H9 (cell line): ENCODE results near the gene AGK. TPM values are rescaled to one million over a fixed set of nuclear protein-coding genes. Genes with fewer than 3 reads are reported as not detected.

Experiments used
- DNase-seq: peaks from one replicate; pipeline ENCODE4 v3.0.0-alpha.2; 2017
- H2AFZ ChIP-seq: one replicate; pipeline ENCODE4 v1.6.1; 2013; ENCODE audit warnings: mild to moderate bottlenecking, low read length, control low read depth, moderate library complexity
- H2AK5ac ChIP-seq: 2 replicates; pipeline ENCODE4 v1.6.1; 2013; ENCODE audit warnings: low read length, control low read depth, mixed read lengths; ENCODE audit not compliant: insufficient read length
- H2BK120ac ChIP-seq: one replicate; pipeline ENCODE4 v1.6.1; 2013; ENCODE audit warnings: low read depth, mild to moderate bottlenecking, low read length, control low read depth, inconsistent platforms; ENCODE audit not compliant: poor library complexity, severe bottlenecking
- H2BK12ac ChIP-seq: 2 replicates; pipeline ENCODE4 v1.6.1; 2013; ENCODE audit warnings: low read length, control low read depth, mixed read lengths, low read depth; ENCODE audit not compliant: insufficient read length
- H2BK15ac ChIP-seq: 2 replicates; pipeline ENCODE4 v1.6.1; 2013; ENCODE audit warnings: low read depth, low read length, control low read depth
- H2BK20ac ChIP-seq: one replicate; pipeline ENCODE4 v1.6.1; 2013; ENCODE audit warnings: low read depth, mild to moderate bottlenecking, low read length, control low read depth, inconsistent platforms; ENCODE audit not compliant: poor library complexity, severe bottlenecking
- H2BK5ac ChIP-seq: 2 replicates; pipeline ENCODE4 v1.6.1; 2013; ENCODE audit warnings: low read length, control low read depth, mixed read lengths; ENCODE audit not compliant: insufficient read length
- H3K14ac ChIP-seq: 2 replicates; pipeline ENCODE4 v1.6.1; 2013; ENCODE audit warnings: low read length, control low read depth; ENCODE audit not compliant: insufficient read depth
- H3K18ac ChIP-seq: 2 replicates; pipeline ENCODE4 v1.6.1; 2013; ENCODE audit warnings: low read depth, mild to moderate bottlenecking, mixed read lengths, low read length, control low read depth; ENCODE audit not compliant: insufficient read length
- H3K23ac ChIP-seq: 2 replicates; pipeline ENCODE4 v1.6.1; 2013; ENCODE audit warnings: low read length, control low read depth, mixed read lengths, low read depth; ENCODE audit not compliant: insufficient read length
- H3K23me2 ChIP-seq: 2 replicates; pipeline ENCODE4 v1.6.1; 2013; ENCODE audit warnings: low read depth, mild to moderate bottlenecking, mixed read lengths, low read length, control low read depth; ENCODE audit not compliant: insufficient read length, poor library complexity, severe bottlenecking
- H3K27ac ChIP-seq: 2 replicates; pipeline ENCODE4 v1.5.1; 2013; ENCODE audit warnings: low read length, control low read depth, mixed read lengths, low read depth; ENCODE audit not compliant: insufficient read length
- H3K27me3 ChIP-seq: 2 replicates; pipeline ENCODE4 v1.6.1; 2013; ENCODE audit warnings: low read length, control low read depth, inconsistent platforms; ENCODE audit not compliant: insufficient read depth
- H3K4ac ChIP-seq: 2 replicates; pipeline ENCODE4 v1.6.1; 2013; ENCODE audit warnings: low read depth, mild to moderate bottlenecking, control low read depth, inconsistent platforms, low read length, moderate library complexity
- H3K4me1 ChIP-seq: 2 replicates; pipeline ENCODE4 v1.6.1; 2013; ENCODE audit warnings: low read length, control low read depth, inconsistent platforms; ENCODE audit not compliant: insufficient read depth
- H3K4me2 ChIP-seq: 2 replicates; pipeline ENCODE4 v1.6.1; 2013; ENCODE audit warnings: low read length, control low read depth, mixed read lengths; ENCODE audit not compliant: insufficient read length, insufficient read depth
- H3K56ac ChIP-seq: 2 replicates; pipeline ENCODE4 v1.6.1; 2013; ENCODE audit warnings: low read depth, mild to moderate bottlenecking, mixed read lengths, low read length, control low read depth; ENCODE audit not compliant: insufficient read length
- H3K79me1 ChIP-seq: 2 replicates; pipeline ENCODE4 v1.6.1; 2013; ENCODE audit warnings: low read depth, mild to moderate bottlenecking, moderate library complexity, low read length, control low read depth, inconsistent platforms; ENCODE audit not compliant: insufficient read depth, poor library complexity, severe bottlenecking
- H3K79me2 ChIP-seq: 2 replicates; pipeline ENCODE4 v1.6.1; 2013; ENCODE audit warnings: low read length, control low read depth, inconsistent platforms; ENCODE audit not compliant: insufficient read depth
- H3K9ac ChIP-seq: 2 replicates; pipeline ENCODE4 v1.6.1; 2013; ENCODE audit warnings: low read length, control low read depth, mixed read lengths; ENCODE audit not compliant: insufficient read length; ENCODE audit errors: extremely low read depth
- H3K9me3 ChIP-seq: one replicate; pipeline ENCODE4 v1.6.1; 2013; ENCODE audit warnings: low read depth, low read length, inconsistent platforms; ENCODE audit not compliant: control insufficient read depth
- H3T11ph ChIP-seq: one replicate; pipeline ENCODE4 v1.6.1; 2013; ENCODE audit warnings: mild to moderate bottlenecking, low read length, control low read depth, inconsistent platforms
- H4K20me1 ChIP-seq: one replicate; pipeline ENCODE4 v1.6.1; 2013; ENCODE audit not compliant: control insufficient read depth, insufficient read length, insufficient read depth
- H4K5ac ChIP-seq: 2 replicates; pipeline ENCODE4 v1.6.1; 2013; ENCODE audit warnings: low read depth, mild to moderate bottlenecking, mixed read lengths, low read length, control low read depth; ENCODE audit not compliant: insufficient read length
- H4K8ac ChIP-seq: replicated peaks from 2 replicates; pipeline ENCODE4 v1.6.1; 2013; ENCODE audit warnings: low read length, control low read depth, mixed read lengths, low read depth; ENCODE audit not compliant: insufficient read length
- H4K91ac ChIP-seq: 2 replicates; pipeline ENCODE4 v1.6.1; 2013; ENCODE audit warnings: low read depth, mild to moderate bottlenecking, moderate library complexity, mixed read lengths, low read length, control low read depth; ENCODE audit not compliant: insufficient read length
- H3K27ac Mint-ChIP-seq, 3 experiments: 2 replicates in 2 of 3; 3 replicates in 1 of 3; pipeline ENCODE4 v1.8.0; 2020 to 2021; ENCODE audit warnings: mixed read lengths in 3 of 3, mild to moderate bottlenecking in 1 of 3, moderate library complexity in 1 of 3
- H3K27me3 Mint-ChIP-seq: 2 replicates; pipeline ENCODE4 v1.8.0; 2021; ENCODE audit warnings: low read depth, mild to moderate bottlenecking, moderate library complexity, mixed read lengths
- H3K36me3 Mint-ChIP-seq, 3 experiments: 2 replicates in 2 of 3; 3 replicates in 1 of 3; pipeline ENCODE4 v1.8.0; 2020 to 2021; ENCODE audit warnings: low read depth in 3 of 3, mixed read lengths in 3 of 3; ENCODE audit not compliant: insufficient read depth in 1 of 3
- H3K4me1 Mint-ChIP-seq, 2 experiments: 2 replicates each; pipeline ENCODE4 v1.8.0; 2020; ENCODE audit warnings: mixed read lengths in 2 of 2
- H3K4me3 Mint-ChIP-seq, 2 experiments: 2 replicates in 1 of 2; 3 replicates in 1 of 2; pipeline ENCODE4 v1.8.0; 2020 to 2021; ENCODE audit warnings: mild to moderate bottlenecking in 2 of 2, mixed read lengths in 2 of 2, moderate library complexity in 1 of 2
- H3K9me3 Mint-ChIP-seq, 2 experiments: 2 replicates in 1 of 2; 3 replicates in 1 of 2; pipeline ENCODE4 v1.8.0; 2020; ENCODE audit warnings: mild to moderate bottlenecking in 2 of 2, mixed read lengths in 2 of 2, moderate library complexity in 1 of 2
- WGBS: extraction: QIAGEN DNeasy Blood & Tissue Kit; methylation state at CpG from one replicate; pipeline ENCODE4 v1.1.7; 2013; ENCODE audit warnings: missing lambda C conversion rate, low lambda C conversion rate, mixed read lengths; ENCODE audit not compliant: insufficient read length; ENCODE audit errors: extremely low coverage; 5-methylcytosine and 5-hydroxymethylcytosine counted together
- total RNA-seq: library from RNA; stranded (reverse); gene quantifications from 2 replicates; pipeline ENCODE4 v1.2.1, GENCODE V29; 2021
- TF ChIP-seq, protein P1 (sequence below): fragments of 200-600 bp; sonication (generic); conservative IDR thresholded peaks from 3 replicates; pipeline ENCODE4 v1.8.0; 2021; ENCODE audit warnings: antibody characterized with exemption, mild to moderate bottlenecking

The AGK gene
- total RNA-seq, 1 experiment from 2014 or later = 35.1 TPM

DNA sequence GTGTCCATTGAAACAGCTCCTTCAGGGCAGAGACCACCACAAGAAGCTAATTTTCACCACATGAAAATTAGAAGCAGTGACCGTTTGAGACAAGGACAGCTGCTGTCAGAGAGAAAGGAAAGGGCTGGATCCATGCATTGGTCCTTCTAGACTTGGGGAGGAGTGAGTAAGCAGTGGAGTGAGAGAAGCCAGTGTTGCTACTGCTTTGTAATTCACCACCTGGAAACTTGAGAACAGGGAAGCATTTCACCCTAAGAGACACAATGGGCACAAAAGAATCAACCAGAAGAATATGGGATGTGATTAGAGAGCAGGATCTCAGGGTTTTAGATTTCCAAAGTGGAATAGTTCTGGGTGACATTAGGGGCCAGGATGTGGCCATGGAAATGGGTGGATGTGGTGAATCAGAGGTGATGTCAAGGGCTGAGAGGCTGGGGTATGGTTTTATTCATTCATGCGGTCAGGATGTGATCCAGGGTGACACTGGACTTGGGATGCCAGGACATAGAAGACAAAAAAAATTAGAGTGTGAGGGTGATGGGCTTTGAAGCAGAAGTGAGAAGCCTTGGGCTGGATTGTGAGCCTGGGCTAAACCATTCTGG lies 89.1 kb downstream of the AGK start:
- no peak overlapping the region for H3K23ac ChIP-seq
- no peak overlapping the region for H3K4me3 Mint-ChIP-seq
- H4K91ac ChIP-seq = no peak overlapping the region
- peaks cover 4% of the 10 kb centered on the region for H3K4me1 ChIP-seq
- no peak overlapping the region for H3T11ph ChIP-seq
- H3K27ac Mint-ChIP-seq = peak overlapping the region in 2 of 3 experiments; percentile 13 to 25; a peak in 3 of 7 replicates
- no peak overlapping the region for H3K9ac ChIP-seq
- no peaks in the 10 kb centered on the region for H3K9me3 ChIP-seq
- H4K20me1 ChIP-seq = no peaks in the 10 kb centered on the region
- H3K79me2 ChIP-seq = no peaks in the 10 kb centered on the region
- no peak for DNase-seq
- H3K4me1 Mint-ChIP-seq = peaks cover 12 to 22% of the 10 kb centered on the region in 2 experiments
- no peaks in the 10 kb centered on the region for H3K27me3 Mint-ChIP-seq
- no peaks in the 10 kb centered on the region for H3K27me3 ChIP-seq
- no peak overlapping the region for H2BK15ac ChIP-seq
- no peak overlapping the region for H3K27ac ChIP-seq
- H2AK5ac ChIP-seq = no peak overlapping the region
- no peak overlapping the region for H3K18ac ChIP-seq
- H2BK120ac ChIP-seq = no peak overlapping the region
- TF ChIP-seq, protein P1, sequence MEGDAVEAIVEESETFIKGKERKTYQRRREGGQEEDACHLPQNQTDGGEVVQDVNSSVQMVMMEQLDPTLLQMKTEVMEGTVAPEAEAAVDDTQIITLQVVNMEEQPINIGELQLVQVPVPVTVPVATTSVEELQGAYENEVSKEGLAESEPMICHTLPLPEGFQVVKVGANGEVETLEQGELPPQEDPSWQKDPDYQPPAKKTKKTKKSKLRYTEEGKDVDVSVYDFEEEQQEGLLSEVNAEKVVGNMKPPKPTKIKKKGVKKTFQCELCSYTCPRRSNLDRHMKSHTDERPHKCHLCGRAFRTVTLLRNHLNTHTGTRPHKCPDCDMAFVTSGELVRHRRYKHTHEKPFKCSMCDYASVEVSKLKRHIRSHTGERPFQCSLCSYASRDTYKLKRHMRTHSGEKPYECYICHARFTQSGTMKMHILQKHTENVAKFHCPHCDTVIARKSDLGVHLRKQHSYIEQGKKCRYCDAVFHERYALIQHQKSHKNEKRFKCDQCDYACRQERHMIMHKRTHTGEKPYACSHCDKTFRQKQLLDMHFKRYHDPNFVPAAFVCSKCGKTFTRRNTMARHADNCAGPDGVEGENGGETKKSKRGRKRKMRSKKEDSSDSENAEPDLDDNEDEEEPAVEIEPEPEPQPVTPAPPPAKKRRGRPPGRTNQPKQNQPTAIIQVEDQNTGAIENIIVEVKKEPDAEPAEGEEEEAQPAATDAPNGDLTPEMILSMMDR = no peak
- H2BK20ac ChIP-seq = no peak overlapping the region
- no peak overlapping the region for H2BK5ac ChIP-seq
- H2BK12ac ChIP-seq = no peak overlapping the region
- whole genome bisulfite sequencing = no CpG with 5 or more reads among the region's 2 CpGs
- peaks cover 0 to 13% (median 11%) of the 10 kb centered on the region in 3 experiments; a peak in 4 of 7 replicates for H3K36me3 Mint-ChIP-seq
- no peak overlapping the region for H2AFZ ChIP-seq
- H3K9me3 Mint-ChIP-seq = no peaks in the 10 kb centered on the region
- no peaks in the 10 kb centered on the region for H3K79me1 ChIP-seq
- H3K56ac ChIP-seq = no peak overlapping the region
- no peak overlapping the region for H4K5ac ChIP-seq
- H3K4me2 ChIP-seq = no peak overlapping the region
- no peak overlapping the region for H4K8ac ChIP-seq
- H3K23me2 ChIP-seq = no peaks in the 10 kb centered on the region
- no peak overlapping the region for H3K4ac ChIP-seq
- H3K14ac ChIP-seq = no peak overlapping the region
